Activated naive CD4-positive, alpha-beta T cell treated with anti-CD3 and anti-CD28 coated beads, Interleukin-2, amount 10 ng/mL, durations not matched to agents 7 days and 5 days (primary cell): ENCODE measurements around the gene GMEB2.
"Not testable (repeated sequence)": the region's sequence is repeated elsewhere in the genome, so short reads cannot be mapped to it uniquely, and the experiment has no call there.

Experiments
- CTCF ChIA-PET: fragments of 350-600 bp; sonication (Branson Sonifier 250); formaldehyde crosslinking; loops from one replicate; lab custom pipeline; 2021; ENCODE audit warnings: antibody characterized with exemption; lab: Charles Lee
- DNase-seq: peaks from one replicate; pipeline ENCODE4 v3.0.0-alpha.2; 2020
- H3K27ac Mint-ChIP-seq: one replicate; pipeline ENCODE4 v1.8.0; 2021; ENCODE audit warnings: mild to moderate bottlenecking, moderate library complexity, mixed read lengths
- H3K27me3 Mint-ChIP-seq: one replicate; pipeline ENCODE4 v1.8.0; 2021; ENCODE audit warnings: mild to moderate bottlenecking, mixed read lengths
- H3K36me3 Mint-ChIP-seq: one replicate; pipeline ENCODE4 v1.8.0; 2021; ENCODE audit warnings: mixed read lengths
- H3K4me1 Mint-ChIP-seq: one replicate; pipeline ENCODE4 v1.8.0; 2021; ENCODE audit warnings: mixed read lengths
- H3K4me3 Mint-ChIP-seq: one replicate; pipeline ENCODE4 v1.8.0; 2021; ENCODE audit warnings: mild to moderate bottlenecking, moderate library complexity, mixed read lengths
- H3K9me3 Mint-ChIP-seq: one replicate; pipeline ENCODE4 v1.8.0; 2021; ENCODE audit warnings: mixed read lengths

The GMEB2 gene

DNA sequence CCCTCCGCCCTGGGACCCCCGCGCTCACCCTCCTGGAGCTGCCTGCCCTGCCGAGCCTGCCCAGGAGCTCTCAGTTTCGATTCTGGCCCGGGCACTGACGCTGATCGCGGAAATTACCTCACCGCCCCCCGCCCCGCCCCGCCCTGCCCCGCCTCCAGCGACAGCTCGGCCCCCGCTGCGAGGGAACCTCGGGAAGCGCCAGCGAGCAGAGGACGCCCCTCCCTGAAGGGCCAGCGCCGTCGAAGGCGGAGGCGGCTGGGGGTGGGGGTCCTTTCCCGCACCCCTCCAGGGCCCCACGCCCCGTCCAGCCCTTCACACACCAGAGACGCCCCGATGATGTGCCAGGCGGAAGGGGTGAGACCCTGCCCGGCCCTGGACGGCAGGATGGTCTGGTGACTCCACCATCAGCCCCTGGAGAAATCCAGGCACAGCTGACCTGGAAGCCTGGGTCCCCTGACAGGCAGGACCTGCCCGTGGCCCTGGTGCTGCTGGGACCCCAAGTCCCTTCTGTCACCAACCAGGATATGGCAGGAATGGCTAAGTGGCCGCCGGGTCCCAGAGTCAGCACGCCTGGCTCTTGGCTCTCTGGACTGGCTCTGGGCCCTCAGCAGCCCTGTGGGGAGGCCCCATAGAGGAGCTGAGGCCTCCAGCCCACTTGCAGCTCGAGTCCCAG, 52.6 kb downstream of the GMEB2 start, which contains the start of gene HELZ2:
Gene HELZ2, minus strand, starts transcription at position 84 of the 673 bp plus-strand sequence. CDS start 1,854 bp downstream, outside the sequence.
- peak within 1 kb of the TSS; percentile 52 for H3K27ac Mint-ChIP-seq
- peaks cover 65% of the 10 kb centered on the region for H3K27me3 Mint-ChIP-seq
- H3K4me3 Mint-ChIP-seq: peak within 1 kb of the TSS; percentile 76
- CTCF ChIA-PET: interaction anchor here (1.3 to 1.5 kb wide), 3 partner anchors 16 to 67 kb away, joined by 3 to 4 read pairs (median 3); no protein-coding TSS in a partner anchor
- no peaks in the 10 kb centered on the region for H3K9me3 Mint-ChIP-seq
- no peaks in the 10 kb centered on the region for H3K36me3 Mint-ChIP-seq
- H3K4me1 Mint-ChIP-seq: peaks cover 4% of the 10 kb centered on the region
- DNase-seq: peak; percentile 84

GRCh38 chr20:63573647-63574131, 53.2 kb downstream of the GMEB2 start:
- Mint-ChIP-seq H3K36me3 (no peaks in the 10 kb centered on the region), H3K9me3 (no peaks in the 10 kb centered on the region), H3K4me1 (peaks cover 10% of the 10 kb centered on the region), H3K27me3 (peaks cover 65% of the 10 kb centered on the region), H3K27ac (peak overlapping the region; percentile 52), H3K4me3 (peak overlapping the region; percentile 76)
- CTCF ChIA-PET: interaction anchor here (1.3 to 1.5 kb wide), 4 partner anchors 15 to 465 kb away, joined by 3 to 4 read pairs (median 3); no protein-coding TSS in a partner anchor
- no peak for DNase-seq

DNA sequence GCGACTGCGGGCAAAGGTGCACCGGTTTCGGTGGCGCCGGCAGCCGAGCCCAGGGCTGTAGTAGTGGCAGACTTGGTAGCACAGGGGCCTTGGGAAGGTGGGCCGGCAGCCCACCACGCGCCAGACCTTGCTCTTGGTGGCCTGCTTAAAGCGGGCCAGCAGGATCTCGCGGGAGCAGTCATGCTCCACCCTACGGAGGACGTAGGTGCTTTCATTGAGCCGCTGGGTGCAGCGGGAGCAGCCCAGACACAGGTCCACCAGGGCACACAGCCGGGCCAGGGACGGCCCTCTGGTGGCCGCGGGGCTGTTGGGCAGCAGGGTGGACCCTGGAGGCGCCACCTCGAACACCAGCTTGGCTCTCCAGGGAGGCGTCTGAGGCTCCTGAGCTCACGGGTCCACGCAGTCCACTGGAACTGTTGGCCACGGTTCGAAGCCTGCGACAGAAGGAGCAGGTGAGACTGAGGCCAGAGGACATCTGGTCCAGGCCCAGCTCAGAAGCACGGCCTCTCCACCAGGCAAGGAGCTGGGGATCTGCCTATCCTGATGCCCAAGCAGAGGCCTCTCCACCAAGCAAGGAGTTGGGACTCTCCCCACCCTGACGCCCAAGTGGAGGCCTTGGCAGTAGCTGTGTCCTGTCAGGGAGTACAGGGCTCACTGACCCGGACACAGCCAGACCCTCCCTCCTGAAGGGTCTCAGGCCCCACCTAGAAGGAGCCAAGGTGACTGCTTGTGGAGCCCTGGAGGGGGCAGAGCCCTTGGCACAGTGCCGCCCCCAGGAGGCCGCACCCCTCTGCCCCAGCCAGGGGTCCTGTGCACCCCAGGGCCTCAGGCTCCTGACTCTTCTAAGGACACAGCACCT, 53.9 kb downstream of the GMEB2 start:
- H3K4me3 Mint-ChIP-seq: peak overlapping the region; percentile 76
- H3K36me3 Mint-ChIP-seq: no peaks in the 10 kb centered on the region
- H3K27ac Mint-ChIP-seq: no peak overlapping the region
- no peaks in the 10 kb centered on the region for H3K9me3 Mint-ChIP-seq
- H3K4me1 Mint-ChIP-seq: peaks cover 16% of the 10 kb centered on the region
- CTCF ChIA-PET: interaction anchor here (1.3 to 1.5 kb wide), 3 partner anchors 15 to 466 kb away, joined by 3 to 4 read pairs (median 3); no protein-coding TSS in a partner anchor
- DNase-seq: peak; percentile 21
- peaks cover 65% of the 10 kb centered on the region for H3K27me3 Mint-ChIP-seq

DNA sequence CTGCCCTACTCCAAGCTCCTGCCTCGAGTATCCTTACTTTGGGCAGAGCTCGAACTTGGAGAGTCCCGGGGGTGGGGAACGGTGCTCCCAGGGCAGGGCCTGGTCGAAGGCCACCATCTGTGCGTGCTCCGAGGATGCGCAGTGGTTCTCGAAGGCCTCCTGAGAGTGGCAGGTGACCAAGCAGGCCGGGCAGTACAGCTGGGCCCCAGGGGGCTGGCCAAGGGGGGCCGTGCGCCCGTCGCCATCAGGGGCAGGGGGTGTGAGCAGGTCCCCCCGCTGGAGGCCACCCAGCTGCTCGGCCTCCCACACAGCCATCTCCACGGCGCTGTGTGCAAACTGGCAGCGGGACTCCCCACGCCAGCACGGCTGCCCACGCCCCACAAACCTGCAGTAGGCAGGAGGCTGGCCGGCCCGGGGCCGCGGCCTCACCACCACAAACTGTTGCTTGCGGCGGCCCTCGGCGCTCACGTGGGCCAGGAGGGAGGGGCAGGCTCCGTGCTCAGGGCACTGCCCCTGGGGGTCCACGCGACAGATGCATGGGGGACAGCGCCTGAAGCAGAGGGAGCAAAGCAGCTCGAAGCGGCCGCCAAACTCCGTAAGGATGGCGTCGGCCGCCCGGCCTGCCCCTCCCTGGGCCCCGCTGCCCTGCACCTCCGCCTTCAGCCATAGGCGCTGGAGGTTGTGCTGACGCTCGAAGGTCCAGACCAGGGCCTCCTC, 54.7 kb downstream of the GMEB2 start:
- H3K4me3 Mint-ChIP-seq: no peak overlapping the region
- H3K27ac Mint-ChIP-seq: no peak overlapping the region
- H3K36me3 Mint-ChIP-seq: no peaks in the 10 kb centered on the region
- CTCF ChIA-PET: interaction anchor here (1.4 to 1.5 kb wide), 2 partner anchors 14 to 467 kb away, joined by 3 to 4 read pairs; no protein-coding TSS in a partner anchor
- no peaks in the 10 kb centered on the region for H3K9me3 Mint-ChIP-seq
- H3K4me1 Mint-ChIP-seq: peaks cover 24% of the 10 kb centered on the region
- H3K27me3 Mint-ChIP-seq: peaks cover 65% of the 10 kb centered on the region
- no peak for DNase-seq

- H3K36me3 Mint-ChIP-seq, H3K4me3 Mint-ChIP-seq, CTCF ChIA-PET, H3K27ac Mint-ChIP-seq, DNase-seq, H3K9me3 Mint-ChIP-seq: not testable (repeated sequence)
- peaks cover 29% of the 10 kb centered on the region for H3K4me1 Mint-ChIP-seq
- H3K27me3 Mint-ChIP-seq: peaks cover 54% of the 10 kb centered on the region
Measured at GRCh38 chr20:63571087-63571478, 55.8 kb downstream of the GMEB2 start.

DNA sequence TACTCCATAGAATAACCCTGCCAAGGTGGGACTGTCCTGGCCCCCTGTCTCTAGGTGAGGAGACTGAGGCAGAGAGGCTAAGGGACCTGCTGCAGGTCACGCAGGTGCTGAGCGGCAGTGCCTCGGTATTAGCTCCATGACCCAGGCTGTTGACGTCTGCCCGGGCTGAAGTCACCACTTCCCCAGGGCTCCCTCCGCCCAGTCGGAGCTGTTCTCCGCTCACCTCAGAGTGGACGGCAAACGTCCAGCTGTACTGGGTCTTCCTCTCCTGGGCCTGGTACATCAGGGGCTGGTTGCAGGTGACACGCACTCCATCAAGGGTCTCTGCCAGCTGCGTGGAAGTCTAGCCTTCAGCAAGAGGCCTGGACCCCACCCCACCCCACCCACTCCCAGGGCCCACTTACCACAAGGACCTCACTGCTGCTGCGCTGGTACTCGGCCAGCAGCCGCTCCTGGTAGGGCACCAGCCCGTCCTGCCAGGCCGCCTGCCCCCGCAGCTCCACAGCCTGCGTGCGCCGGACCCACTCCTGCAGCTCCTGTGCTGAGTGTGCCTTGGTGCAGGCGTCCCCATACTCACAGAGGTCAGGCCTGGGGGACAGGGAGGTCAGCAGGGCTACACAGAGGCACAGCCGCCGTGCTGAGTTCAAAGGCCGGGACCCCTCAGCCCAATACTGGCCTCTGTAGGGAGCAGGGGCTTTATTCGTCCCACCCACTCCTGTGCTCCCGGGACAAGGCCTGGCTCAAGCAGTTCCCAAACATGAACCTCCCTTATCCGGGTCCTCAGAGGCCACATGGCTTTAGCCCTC, 56.4 kb downstream of the GMEB2 start:
- no peak overlapping the region for H3K4me3 Mint-ChIP-seq
- CTCF ChIA-PET: no interaction called here
- H3K27ac Mint-ChIP-seq: no peak overlapping the region

GRCh38 chr20:63568986-63569949, 57.6 kb downstream of the GMEB2 start:
- Mint-ChIP-seq H3K9me3 (no peaks in the 10 kb centered on the region), H3K27ac (no peak overlapping the region), H3K36me3 (peaks cover 1% of the 10 kb centered on the region), H3K4me1 (peaks cover 29% of the 10 kb centered on the region), H3K27me3 (peaks cover 46% of the 10 kb centered on the region), H3K4me3 (no peak overlapping the region)
- DNase-seq: peak; percentile 38
- CTCF ChIA-PET: no interaction called here

More for the DNA sequence above, 56.4 kb downstream of the GMEB2 start:
- Mint-ChIP-seq H3K27me3 (peaks cover 54% of the 10 kb centered on the region), H3K9me3 (no peaks in the 10 kb centered on the region), H3K4me1 (peaks cover 29% of the 10 kb centered on the region), H3K36me3 (peaks cover 1% of the 10 kb centered on the region)
- no peak for DNase-seq

DNA sequence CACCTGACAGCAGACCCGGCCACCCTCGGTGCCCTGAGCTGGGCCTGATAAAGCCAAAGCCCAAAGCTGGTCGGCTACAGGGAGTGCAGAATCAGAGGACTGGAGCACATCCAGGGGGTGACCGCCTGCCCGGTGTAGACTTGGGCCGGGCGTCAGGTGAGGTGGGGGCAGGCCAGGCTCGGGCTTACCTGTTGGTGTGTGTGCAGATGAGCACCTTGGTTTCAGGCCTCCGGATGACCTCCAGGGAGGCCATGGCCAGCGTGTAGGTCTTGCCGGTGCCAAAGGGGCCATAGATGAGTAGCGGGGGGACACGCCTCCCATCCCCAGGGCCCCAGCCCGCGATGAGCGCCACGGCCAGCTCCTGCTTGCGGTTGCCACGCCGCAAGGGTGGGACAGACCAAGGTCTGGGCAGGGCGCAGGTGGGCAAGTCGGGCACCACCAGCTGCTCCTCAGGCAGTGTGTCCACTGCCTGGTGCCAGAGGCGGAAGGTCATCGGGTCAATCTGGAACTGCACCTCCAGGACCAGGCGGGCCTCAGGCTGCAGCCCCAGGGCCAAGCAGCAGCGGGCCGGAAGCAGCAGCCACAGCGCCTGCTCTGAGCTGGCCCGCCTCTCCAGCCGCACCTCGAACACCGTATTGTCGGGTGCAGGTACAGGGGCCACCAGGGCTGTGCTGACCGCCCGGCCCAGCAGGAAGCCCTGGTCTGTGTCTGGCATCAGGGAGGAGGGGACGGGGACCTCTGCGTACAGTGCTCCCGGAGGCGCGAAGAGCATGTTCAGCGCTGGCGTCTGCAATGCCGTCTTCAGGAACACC, 58.5 kb downstream of the GMEB2 start:
- CTCF ChIA-PET: no interaction called here
- Mint-ChIP-seq H3K4me1 (peaks cover 27% of the 10 kb centered on the region), H3K27me3 (peaks cover 42% of the 10 kb centered on the region), H3K9me3 (no peaks in the 10 kb centered on the region), H3K4me3 (peak overlapping the region; percentile 61), H3K27ac (peak overlapping the region; percentile 78), H3K36me3 (peaks cover 1% of the 10 kb centered on the region)
- DNase-seq: peak; percentile 39

GRCh38 chr20:63567386-63568169, 59.3 kb downstream of the GMEB2 start:
- Mint-ChIP-seq H3K36me3 (peaks cover 1% of the 10 kb centered on the region), H3K27me3 (peaks cover 42% of the 10 kb centered on the region), H3K27ac (peak overlapping the region; percentile 78), H3K4me1 (peaks cover 27% of the 10 kb centered on the region), H3K9me3 (no peaks in the 10 kb centered on the region), H3K4me3 (peak overlapping the region; percentile 61)
- CTCF ChIA-PET: no interaction called here
- DNase-seq: peak; percentile 72

- peaks cover 1% of the 10 kb centered on the region for H3K36me3 Mint-ChIP-seq
Measured at GRCh38 chr20:63567136-63567385, 59.8 kb downstream of the GMEB2 start.

GRCh38 chr20:63566395-63567135, 60.3 kb downstream of the GMEB2 start:
- Mint-ChIP-seq H3K27ac (no peak overlapping the region), H3K4me3 (no peak overlapping the region), H3K27me3 (peaks cover 42% of the 10 kb centered on the region), H3K4me1 (peaks cover 27% of the 10 kb centered on the region), H3K36me3 (peaks cover 1% of the 10 kb centered on the region), H3K9me3 (no peaks in the 10 kb centered on the region)
- CTCF ChIA-PET: no interaction called here
- DNase-seq: no peak

More at GRCh38 chr20:63567136-63567385, 59.8 kb downstream of the GMEB2 start:
- H3K4me1 Mint-ChIP-seq: peaks cover 27% of the 10 kb centered on the region
- no peaks in the 10 kb centered on the region for H3K9me3 Mint-ChIP-seq
- H3K27ac Mint-ChIP-seq: no peak overlapping the region
- DNase-seq: no peak
- CTCF ChIA-PET: no interaction called here
- peaks cover 42% of the 10 kb centered on the region for H3K27me3 Mint-ChIP-seq
- H3K4me3 Mint-ChIP-seq: no peak overlapping the region
